SK-MEL-5 (cell line): ENCODE data around the gene SLIT3. TPM values are rescaled to one million over a fixed set of nuclear protein-coding genes. Genes with fewer than 3 reads are reported as not detected.

Experiments used
- DNase-seq: peaks from one replicate; pipeline ENCODE4 v3.0.0-alpha.2; 2016; ENCODE audit warnings: low read depth, low spot score
- in situ Hi-C: cut with HindIII; loops from 2 replicates; pipeline ENCODE4 v1.10.0; 2016; ENCODE audit warnings: low sequenced_read_pairs, high pct_unique_total_duplicates, low pct_unique_long_range_greater_than_20kb
- total RNA-seq: library from RNA; depleted of rRNA; stranded (reverse); fragments of >200 nt; shearing (Covaris generic); gene quantifications from 2 replicates; pipeline ENCODE4 v1.2.3, GENCODE V29; 2014

Gene SLIT3
- total RNA-seq, 1 experiment from 2014 or later = 0.63 TPM

GRCh38 chr5:169025491-169025890 lies 275.4 kb downstream of the SLIT3 start:
- in situ Hi-C loops = no loop called here
- no peak for DNase-seq

- DNase-seq = no peak
- in situ Hi-C loops = no loop called here
Measured at GRCh38 chr5:169024421-169024820, 276.5 kb downstream of the SLIT3 start.

GRCh38 chr5:169022718-169023117 lies 278.2 kb downstream of the SLIT3 start:
- in situ Hi-C loops = no loop called here
- no peak for DNase-seq

- in situ Hi-C loops = no loop called here
- DNase-seq = peak; percentile 47
Measured at GRCh38 chr5:169020102-169020501, 280.8 kb downstream of the SLIT3 start.

GRCh38 chr5:169018925-169019324 lies 282.0 kb downstream of the SLIT3 start:
- in situ Hi-C loops = no loop called here
- DNase-seq = no peak

- in situ Hi-C loops = no loop called here
- DNase-seq = no peak
Measured at GRCh38 chr5:169015991-169016390, 284.9 kb downstream of the SLIT3 start.

GRCh38 chr5:169013846-169014245 lies 287.1 kb downstream of the SLIT3 start:
- no peak for DNase-seq
- in situ Hi-C loops = no loop called here

- in situ Hi-C loops = no loop called here
Measured at GRCh38 chr5:169013208-169013728, 287.7 kb downstream of the SLIT3 start.

GRCh38 chr5:169012450-169012849 lies 288.5 kb downstream of the SLIT3 start:
- DNase-seq = no peak
- in situ Hi-C loops = no loop called here

More at GRCh38 chr5:169013208-169013728, 287.7 kb downstream of the SLIT3 start:
- no peak for DNase-seq

GRCh38 chr5:169011451-169011850 lies 289.5 kb downstream of the SLIT3 start:
- DNase-seq = no peak
- in situ Hi-C loops = no loop called here

- no peak for DNase-seq
- in situ Hi-C loops = no loop called here
Measured at GRCh38 chr5:169011009-169011408, 289.9 kb downstream of the SLIT3 start.

GRCh38 chr5:169009123-169009522 lies 291.8 kb downstream of the SLIT3 start:
- in situ Hi-C loops = no loop called here
- no peak for DNase-seq

- DNase-seq = no peak
- in situ Hi-C loops = no loop called here
Measured at GRCh38 chr5:169006842-169007790, 293.8 kb downstream of the SLIT3 start.

GRCh38 chr5:169004551-169004950 lies 296.4 kb downstream of the SLIT3 start:
- no peak for DNase-seq
- in situ Hi-C loops = no loop called here

GRCh38 chr5:169003721-169004541 lies 297.0 kb downstream of the SLIT3 start:
- in situ Hi-C loops = no loop called here
- no peak for DNase-seq

GRCh38 chr5:169002953-169003555 lies 297.9 kb downstream of the SLIT3 start:
- in situ Hi-C loops = no loop called here

GRCh38 chr5:169001394-169001793 lies 299.5 kb downstream of the SLIT3 start:
- no peak for DNase-seq
- in situ Hi-C loops = no loop called here

More at GRCh38 chr5:169002953-169003555, 297.9 kb downstream of the SLIT3 start:
- no peak for DNase-seq

- in situ Hi-C loops = no loop called here
- peak; percentile 97 for DNase-seq
Measured at GRCh38 chr5:168995024-168995423, 305.9 kb downstream of the SLIT3 start.
